Anterior cingulate cortex (tissue), 58 donors: Measurements from ENCODE around the gene ATP12A.

Experiments
- DNase-seq, 58 donors: peaks; one replicate each; lab custom pipeline; 2025; lab: John Stamatoyannopoulos, UW

The ATP12A gene

GRCh38 chr13:24680258-24680920, at the start of gene ATP12A:
ATP12A (plus strand) TSS chr13:24680408; CDS start chr13:24680744, 336 bp downstream.
- DNase-seq, result peak in 1 of 58 donors; percentile 26

GRCh38 chr13:24630851-24631620, 49.2 kb upstream of the ATP12A start:
- no peak for DNase-seq

- no peak for DNase-seq
Measured at GRCh38 chr13:24631922-24632321, 48.3 kb upstream of the ATP12A start.

DNA sequence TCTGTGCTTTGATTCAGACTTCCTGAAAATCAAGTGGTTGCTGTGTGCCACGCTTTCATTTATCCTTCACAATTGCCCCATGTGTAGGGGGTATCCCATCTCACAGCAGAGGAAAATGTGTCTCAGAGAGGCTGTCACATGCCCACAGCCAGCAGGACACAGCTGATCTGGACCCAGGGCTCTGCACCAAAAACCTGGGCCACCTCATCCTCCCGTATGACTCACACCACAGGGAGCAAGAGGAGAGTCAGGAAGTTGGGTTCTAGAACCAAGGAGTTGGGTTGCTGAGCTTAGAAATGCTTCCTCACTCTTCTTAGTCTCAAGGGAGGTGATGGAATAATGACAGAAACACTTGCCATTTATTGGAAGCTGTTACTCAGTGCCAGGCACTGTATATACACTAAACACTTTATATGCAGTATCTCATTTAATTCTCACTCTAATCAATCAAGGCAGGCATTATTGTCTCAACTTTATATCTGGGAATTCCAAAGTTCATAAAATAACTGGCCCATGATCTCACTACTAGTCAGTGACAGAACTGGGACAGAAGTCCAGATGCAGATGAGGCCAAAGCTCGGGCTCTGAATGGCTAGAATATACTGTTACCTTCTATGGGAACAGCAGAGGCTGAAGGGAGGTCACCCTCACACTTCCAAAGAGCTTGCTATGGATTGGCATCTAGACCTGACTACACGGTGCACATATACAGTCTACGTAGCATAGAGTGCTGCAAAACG, 47.7 kb upstream of the ATP12A start:
- no peak for DNase-seq

DNA sequence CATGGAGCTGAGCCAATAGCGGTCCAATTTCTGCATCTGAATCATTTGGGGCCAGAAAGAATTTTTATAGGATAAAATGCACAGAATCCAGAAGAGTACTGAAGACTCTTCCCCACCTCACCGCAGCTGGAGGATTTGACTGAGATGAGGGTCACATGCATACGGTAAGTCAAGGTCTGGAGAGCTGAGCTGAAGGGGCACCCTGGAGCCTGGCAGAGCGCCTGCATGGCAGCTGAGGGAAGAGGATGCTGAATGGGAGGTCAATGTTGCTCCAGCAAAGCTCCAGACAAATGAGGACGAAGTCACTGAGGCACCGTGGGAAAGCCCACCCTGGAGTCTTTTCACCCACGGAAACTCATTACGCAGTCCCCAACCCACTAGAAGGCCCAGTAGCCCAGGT, 43.4 kb upstream of the ATP12A start:
- DNase-seq, result no peak

DNA sequence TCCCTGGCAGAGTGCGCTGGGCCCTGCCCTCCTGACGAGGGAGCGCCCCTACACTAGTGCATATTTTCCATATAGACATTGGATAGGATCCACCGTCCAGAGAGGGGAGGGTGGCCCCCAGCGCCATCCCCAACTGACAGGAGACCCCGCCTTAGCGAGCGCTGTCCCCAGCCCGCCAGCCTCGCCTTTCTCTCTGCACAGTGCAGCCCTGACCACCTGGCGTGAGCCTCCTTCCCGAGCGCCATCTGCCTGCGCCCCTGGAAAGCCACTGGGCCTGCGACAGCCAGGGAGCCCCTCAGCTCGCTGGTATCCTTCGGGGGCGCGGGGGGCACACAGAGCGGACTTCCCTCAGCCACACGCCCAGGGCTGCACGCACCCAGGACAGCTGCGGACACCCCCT, 42.1 kb upstream of the ATP12A start:
- DNase-seq, result no peak

GRCh38 chr13:24640752-24641151, 39.5 kb upstream of the ATP12A start:
- no peak for DNase-seq

GRCh38 chr13:24642219-24642618, 38.0 kb upstream of the ATP12A start:
- no peak for DNase-seq

GRCh38 chr13:24644036-24644435, 36.2 kb upstream of the ATP12A start:
- no peak for DNase-seq

GRCh38 chr13:24648271-24648670, 31.9 kb upstream of the ATP12A start:
- no peak for DNase-seq

GRCh38 chr13:24648983-24649687, 31.1 kb upstream of the ATP12A start:
- DNase-seq, result no peak

DNA sequence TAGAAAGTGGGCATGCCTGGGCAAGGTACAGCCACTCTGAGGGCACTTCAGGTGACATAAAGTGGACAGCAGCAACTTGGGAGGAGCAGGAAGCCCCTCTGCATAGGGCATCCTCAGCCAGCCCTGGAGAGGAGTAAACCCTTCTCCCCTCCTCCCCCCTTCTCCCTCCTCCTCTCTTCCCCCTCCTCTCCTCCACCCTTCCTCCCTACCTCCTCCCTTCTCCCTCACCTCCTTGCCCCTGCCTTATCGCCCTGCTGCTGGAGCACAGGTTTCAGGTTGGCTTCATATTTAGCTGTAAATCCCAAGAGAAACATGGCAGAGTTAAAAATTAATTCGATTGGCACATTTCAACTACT, 30.5 kb upstream of the ATP12A start:
- no peak for DNase-seq

DNA sequence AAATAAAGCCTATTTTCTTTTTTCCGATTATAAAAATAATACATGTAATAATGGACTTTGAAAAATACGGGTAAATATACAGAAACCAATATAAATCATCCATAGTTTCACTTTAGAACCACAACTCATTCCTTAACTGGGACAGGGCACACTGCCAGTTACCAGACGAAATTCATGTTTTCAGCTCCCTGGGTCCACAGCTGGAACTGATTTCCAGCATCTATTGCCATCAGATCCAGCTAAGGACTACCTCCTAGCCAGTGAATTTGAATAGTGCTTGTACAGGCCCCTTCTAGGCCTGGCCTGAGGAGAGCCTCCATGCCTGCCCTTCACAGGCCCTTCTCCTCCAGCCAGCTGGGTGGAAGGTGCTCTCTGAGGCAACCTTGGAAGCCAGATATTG, 30.0 kb upstream of the ATP12A start:
- no peak for DNase-seq

DNA sequence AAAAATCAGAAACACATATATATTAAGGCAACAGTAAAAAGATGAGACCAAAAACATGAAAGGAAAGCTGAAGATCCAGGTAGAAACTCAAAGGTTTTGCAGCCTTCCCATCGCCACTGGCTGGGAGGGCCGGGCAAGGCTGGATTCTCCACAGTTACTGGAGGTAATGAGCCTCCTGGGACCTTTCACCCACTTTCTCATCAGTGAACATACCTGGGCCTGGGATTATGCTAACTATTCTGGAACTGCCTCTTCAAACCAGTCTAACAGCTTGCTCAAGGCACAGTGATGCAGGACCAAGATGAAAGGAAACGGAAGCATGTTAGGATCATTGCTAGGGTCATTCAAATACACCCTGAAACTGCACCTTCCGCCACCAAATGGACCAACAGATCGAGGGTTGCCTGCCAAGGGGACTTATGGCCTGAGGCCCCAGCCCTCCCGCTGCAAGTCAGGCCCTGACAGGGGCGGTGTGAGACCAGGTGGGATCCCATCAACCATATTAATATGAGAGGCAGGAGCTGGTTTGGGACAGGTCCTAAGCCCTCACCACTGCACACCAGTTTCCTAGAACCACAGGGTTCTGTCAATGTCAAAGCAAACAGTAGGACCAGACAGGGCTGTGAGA, 28.4 kb upstream of the ATP12A start:
- DNase-seq, result no peak

- no peak for DNase-seq
Measured at GRCh38 chr13:24652359-24652758, 27.8 kb upstream of the ATP12A start.

DNA sequence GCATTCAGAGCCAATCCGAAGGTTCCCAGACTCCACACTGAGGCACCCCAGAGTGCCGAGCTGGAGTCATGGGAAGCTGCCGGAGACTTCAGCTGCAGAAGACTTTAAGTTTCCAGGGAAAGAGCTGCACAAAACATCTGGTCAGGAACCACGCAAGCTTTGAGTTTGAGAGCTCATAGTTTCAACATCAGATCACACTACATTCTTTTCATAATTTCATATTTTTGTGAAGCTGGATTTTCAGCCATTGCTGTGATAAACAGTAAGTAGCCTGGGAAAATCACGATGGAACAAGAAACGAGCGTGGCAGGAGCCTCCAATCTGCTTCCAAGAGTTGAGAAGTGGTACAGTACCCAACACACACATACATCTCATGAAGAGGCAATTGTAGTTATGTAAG, 25.5 kb upstream of the ATP12A start:
- DNase-seq, result no peak

DNA sequence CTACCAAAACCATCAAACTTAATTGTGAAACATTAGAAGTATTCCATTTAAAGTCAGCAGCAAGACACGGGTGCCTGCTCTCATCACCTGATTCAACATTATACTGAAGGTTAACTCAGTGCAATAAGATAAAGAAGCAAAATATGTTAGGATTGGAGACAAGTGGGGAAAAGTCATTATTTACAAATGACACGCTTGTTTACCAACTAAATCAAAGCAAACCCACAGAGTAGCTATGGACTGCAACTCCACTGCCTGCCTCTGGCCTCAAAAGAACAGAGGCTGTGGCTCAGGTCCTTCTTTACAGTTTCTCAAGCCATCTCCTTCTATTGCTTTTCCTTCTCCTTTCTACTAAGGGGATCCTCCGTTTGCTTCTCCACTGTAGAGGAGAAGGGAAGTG, 21.0 kb upstream of the ATP12A start:
- DNase-seq, result no peak

DNA sequence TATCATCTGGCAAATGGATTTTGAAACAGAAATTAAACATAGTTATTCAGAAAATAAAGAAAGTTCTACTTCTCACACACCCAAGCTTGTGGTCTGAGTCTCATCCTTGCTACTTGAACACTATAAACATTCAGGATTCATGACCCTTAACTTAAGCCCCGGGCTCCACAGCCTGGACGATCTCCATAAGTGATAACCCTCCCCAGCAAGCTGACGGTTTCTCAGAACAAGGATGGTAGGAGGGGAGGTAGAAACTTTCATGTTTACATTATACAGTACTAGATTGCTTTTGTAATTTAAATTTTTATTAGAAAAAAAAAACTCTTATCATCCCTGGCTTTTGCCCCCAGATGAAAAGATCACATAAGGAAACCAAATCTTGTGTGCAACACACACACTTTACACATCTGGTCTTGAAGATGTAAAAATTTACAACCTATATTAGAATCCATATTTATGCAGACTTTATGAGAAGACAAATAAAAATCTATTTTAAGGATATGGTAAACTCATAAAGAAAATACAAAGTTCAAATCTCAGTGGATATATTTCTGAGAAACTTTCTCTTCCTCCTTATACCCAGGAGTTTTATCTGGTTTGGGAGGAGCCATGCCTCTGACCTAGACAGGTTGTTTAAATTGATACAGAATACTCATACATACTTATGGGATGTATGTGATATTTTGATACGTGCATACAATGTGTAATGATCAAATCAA, 20.0 kb upstream of the ATP12A start:
- DNase-seq, result no peak

GRCh38 chr13:24661713-24662112, 18.5 kb upstream of the ATP12A start:
- no peak for DNase-seq
